Left renal pelvis (tissue), 4 donors: ENCODE measurements around the gene DENND1A. TPM values are rescaled to one million over a fixed set of nuclear protein-coding genes. Genes with fewer than 3 reads are reported as not detected.
A peak's percentile ranks its signal among the peaks of the same experiment; 100 is the strongest.

ENCODE experiments used
- DNase-seq, 4 donors: peaks; one replicate each; pipeline ENCODE4 v3.0.0-alpha.2; 2013; ENCODE audit warnings: low read depth in 4 of 4, low spot score in 3 of 4
- polyA plus RNA-seq, 4 donors: library from polyadenylated mRNA; unstranded; fragments of 120-200 nt; gene quantifications; one replicate each; pipeline ENCODE4 v1.2.1, GENCODE V29; 2013; ENCODE audit not compliant: insufficient read length in 4 of 4

Gene DENND1A
- polyA plus RNA-seq, 4 donors: 16.2 to 25.2 (median 21.7) TPM

- DNase-seq: no peak
Observed at GRCh38 chr9:123868002-123868401, 61.9 kb downstream of the DENND1A start.

- no peak for DNase-seq
Observed at GRCh38 chr9:123867034-123867433, 62.9 kb downstream of the DENND1A start.

- no peak for DNase-seq
Observed at GRCh38 chr9:123866497-123866896, 63.4 kb downstream of the DENND1A start.

- no peak for DNase-seq
Observed at GRCh38 chr9:123865226-123866000, 64.5 kb downstream of the DENND1A start.

DNA sequence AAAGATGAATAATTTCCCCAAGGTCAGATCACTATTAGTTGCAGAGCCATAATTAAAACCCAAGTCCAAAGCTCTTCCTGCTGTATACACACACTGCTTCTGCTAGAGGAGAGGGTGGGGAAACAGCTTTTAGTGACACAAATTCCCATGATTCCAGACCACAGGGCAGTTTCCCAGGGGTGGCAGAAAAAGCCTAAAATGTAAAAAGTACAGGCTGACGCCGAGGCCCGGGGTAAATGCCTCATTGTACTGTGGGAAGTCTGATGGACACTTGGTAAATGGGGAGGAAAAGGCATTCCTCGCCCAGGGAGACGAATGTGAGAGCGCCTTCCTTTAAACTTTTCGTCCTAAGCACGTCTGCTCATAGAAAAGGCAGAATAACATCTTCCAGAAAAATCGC lies 65.7 kb downstream of the DENND1A start:
- no peak for DNase-seq

DNA sequence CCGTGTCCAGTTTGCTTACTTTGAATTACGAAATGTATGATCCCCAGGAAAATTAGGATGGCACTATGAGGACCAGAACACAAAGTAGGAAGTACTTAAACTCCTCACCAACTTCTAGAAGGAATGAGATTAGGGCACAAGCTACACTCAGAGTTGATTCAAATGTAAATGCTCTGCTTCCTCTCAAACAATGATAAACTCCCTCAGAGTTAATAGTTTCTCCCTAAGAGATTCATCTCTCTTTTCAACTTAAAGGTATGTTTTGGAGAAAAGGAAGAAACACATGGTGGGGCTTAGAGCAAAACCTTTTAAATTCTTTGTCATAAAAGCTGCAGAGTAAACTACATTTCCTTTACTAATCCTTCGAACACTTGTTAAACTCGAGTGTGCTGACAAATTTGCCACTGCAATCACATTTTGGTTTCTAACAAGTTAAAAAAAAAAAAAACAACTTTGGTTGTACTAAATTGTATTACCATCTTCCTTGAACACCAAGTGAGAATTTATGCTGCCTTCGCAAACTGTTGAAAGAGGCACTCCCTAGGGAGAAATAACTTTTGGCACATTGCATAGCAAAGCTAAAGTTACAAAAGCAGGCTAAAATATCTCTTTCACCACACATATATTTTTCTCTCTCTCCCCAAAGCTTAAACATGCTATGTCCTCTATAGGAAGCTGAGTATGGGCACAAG lies 66.6 kb downstream of the DENND1A start:
- peak in 1 of 4 donors; percentile 22 for DNase-seq

GRCh38 chr9:123861756-123862120 lies 68.2 kb downstream of the DENND1A start:
- no peak for DNase-seq

GRCh38 chr9:123861086-123861755 lies 68.7 kb downstream of the DENND1A start:
- DNase-seq: no peak

DNA sequence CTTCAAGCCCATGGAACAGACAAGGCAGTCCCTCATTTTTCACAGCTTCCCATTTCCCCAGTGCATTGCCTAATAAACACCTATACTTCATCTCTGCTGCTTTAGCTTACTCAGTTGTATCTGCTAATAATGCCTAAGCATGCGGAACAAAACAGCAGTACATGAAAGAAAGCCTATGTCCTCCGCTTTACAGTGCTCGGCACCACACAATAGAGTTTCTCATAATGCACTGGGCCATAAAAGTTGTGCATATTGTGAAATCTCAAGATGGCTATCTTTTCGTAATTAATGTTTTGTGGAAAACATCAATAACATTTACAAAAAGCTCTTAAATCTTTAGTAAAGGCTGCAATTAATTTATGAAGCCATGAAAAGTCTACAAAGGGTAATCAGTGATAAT lies 69.3 kb downstream of the DENND1A start:
- peak in 1 of 4 donors; percentile 11 for DNase-seq

DNA sequence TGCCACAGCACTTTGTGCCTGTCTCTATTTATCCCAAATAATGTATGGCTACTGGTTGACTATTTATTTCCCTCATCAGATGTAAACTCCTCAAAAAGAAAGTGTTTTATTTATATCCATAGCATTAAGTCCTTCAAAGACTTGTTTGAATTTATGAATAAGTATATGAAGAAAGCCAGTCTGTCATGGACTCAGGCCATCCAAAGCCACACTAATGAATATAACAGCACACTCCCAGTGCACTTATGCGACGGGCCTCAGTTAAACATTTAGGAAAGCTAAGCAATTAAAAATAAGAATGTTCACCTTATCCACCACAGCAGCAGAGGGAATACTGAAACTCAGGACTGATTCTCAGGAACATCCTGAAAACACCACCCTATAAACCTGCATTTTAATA lies 77.5 kb downstream of the DENND1A start:
- DNase-seq: no peak

DNA sequence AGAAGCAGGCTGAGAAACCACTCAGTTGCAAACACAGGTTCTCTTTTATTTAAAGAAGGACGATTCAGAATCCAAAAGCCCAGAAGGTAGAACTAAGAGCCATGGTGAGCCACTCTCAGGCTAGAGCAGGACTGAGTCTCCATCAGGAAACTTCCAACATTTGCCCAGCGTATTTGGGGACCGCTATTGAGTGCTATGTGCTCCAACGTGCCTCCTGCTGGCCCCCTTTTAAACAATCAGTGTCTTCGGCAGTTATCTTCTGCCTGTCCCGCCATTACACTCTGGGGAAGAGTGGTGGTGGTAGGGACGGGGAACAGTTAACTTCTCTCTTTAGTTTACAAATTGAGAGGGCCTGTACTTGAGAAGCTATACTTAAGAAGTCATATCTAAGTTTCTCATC lies 78.1 kb downstream of the DENND1A start:
- DNase-seq: no peak

DNA sequence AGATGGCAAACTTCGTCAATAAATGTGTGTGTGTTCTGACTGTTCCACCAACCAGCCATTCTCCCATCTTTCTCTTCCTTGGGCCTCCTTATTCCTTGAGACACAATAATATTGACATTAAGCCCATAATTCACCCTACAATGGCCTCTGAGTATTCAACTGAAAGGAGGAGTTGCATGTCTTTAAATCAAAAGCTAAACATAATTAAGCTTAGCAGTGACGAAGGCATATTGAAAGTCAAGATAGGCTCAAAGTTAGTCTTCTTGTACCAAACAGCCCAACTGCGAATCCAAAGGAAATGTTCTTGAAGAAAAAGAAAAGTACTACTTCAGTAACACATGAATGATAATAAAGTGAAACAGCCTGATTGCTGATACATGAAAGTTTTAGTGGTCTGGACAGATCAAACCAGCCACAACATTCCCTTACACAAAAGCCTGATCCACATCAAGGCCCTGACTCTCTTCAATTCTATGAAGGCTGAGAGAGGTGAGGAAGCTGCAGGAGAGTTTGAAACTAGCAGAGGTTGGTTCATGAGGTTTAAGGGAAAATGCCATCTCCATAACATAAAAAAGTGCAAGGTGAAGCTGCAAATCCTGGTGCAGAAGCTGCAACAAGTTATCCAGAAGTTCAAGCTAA lies 81.4 kb downstream of the DENND1A start:
- DNase-seq: no peak

- no peak for DNase-seq
Observed at GRCh38 chr9:123846966-123847365, 83.0 kb downstream of the DENND1A start.

- no peak for DNase-seq
Observed at GRCh38 chr9:123843703-123844102, 86.2 kb downstream of the DENND1A start.

DNA sequence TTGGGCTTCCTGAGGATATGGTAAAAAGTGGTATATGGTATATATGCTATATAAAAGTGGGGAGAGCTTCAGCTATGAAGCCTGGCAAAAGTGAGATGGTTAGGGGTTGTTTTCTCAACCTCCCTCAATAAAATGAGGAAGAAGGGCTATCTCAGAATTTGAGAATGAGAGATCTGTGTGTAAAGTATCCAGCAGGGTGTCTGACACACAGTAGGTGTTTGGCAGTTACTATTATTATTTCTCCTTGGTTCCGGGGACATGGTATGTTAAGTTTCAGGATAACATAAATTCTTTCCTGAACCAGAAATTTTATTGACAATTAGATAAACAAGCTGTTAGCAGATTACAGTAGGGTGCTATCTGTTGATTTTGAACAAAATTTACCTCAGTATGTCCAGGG lies 94.1 kb downstream of the DENND1A start:
- no peak for DNase-seq

- no peak for DNase-seq
Observed at GRCh38 chr9:123834889-123835562, 94.9 kb downstream of the DENND1A start.

DNA sequence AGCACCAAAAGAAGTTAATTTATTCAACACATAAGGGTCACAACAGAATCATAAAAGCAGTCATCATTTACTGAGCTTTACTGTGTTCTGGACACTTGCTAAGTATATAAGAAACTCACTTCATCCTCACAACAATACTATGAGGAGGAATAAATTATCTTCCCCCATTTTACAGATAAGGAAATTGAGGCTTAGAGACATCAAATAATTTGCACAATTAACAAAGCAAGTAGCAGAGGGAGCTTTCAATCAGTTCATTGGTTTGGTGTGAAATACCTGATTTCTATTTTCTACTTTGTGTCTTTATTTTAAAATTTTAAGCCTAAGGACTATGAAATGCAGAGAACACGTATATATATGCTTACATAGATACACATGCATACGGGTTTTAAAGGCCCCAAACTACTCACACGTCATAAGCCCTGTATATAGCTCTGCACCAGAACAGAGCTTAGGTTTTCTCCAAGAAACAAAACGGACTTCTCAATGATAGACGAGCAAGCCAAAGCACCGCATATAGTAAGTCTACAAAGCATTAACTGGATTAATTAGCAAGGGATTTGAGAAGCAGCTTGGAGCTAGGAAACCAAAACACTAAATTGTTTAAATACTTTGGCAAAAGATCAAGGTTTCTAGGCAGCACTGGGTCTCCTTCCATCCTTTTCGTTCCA lies 95.6 kb downstream of the DENND1A start:
- DNase-seq: peak in 1 of 4 donors; percentile 9

DNA sequence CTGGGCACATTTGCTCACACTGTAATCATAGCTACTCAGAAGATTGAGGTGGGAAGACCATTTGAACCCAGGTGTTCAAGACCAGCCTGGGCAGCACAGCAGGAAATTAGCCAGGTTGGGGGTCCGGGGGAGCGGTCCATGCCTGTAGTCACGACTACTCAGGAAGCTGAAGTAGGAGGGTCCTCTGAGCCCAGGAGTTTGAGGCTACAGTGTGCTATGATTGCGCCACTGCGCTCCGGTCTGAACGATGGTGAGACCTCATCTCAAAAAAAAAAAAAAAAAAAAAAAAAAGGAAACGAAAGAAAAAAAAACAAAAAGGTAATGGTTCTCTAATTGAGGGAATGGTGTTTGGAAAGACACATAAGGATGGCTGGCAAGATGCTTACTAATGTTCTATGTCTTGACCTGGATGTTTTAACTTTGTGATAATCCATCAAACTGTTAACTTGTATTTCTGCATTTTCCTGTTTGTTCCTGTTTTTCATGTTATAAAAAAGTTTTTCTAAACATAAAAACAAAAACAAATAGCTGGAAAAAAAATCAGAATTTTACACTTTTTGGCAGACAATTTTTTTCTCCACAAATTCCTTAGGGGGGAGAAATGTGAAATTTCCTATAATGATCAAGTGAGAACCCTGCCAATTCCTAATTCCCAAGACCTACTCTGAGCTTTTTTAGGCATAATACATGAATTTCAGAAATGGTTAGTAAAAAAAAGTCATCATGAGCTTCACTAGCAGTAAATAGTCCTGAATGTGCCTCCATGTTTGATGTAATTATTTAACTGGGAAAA lies 96.9 kb downstream of the DENND1A start:
- DNase-seq: no peak

- DNase-seq: no peak
Observed at GRCh38 chr9:123832176-123832575, 97.8 kb downstream of the DENND1A start.
